Neuron (in vitro differentiated cells): ENCODE results near the gene MAP4K2.

ENCODE experiments used
- H2AFZ ChIP-seq: one replicate; pipeline ENCODE4 v1.6.1; 2013; ENCODE audit warnings: low read depth, mild to moderate bottlenecking, inconsistent platforms, low read length, moderate library complexity
- H3K27me3 ChIP-seq: one replicate; pipeline ENCODE4 v1.6.1; 2013; ENCODE audit warnings: low read length; ENCODE audit not compliant: insufficient read depth
- H3K36me3 ChIP-seq: one replicate; pipeline ENCODE4 v1.6.1; 2013; ENCODE audit warnings: low read length; ENCODE audit not compliant: insufficient read depth
- H3K4me1 ChIP-seq: one replicate; pipeline ENCODE4 v1.6.1; 2013; ENCODE audit warnings: low read length; ENCODE audit not compliant: insufficient read depth
- H3K4me3 ChIP-seq: 2 replicates; pipeline ENCODE4 v1.5.1; 2013; ENCODE audit warnings: mild to moderate bottlenecking, low read length, moderate library complexity
- H3K9me3 ChIP-seq: one replicate; pipeline ENCODE4 v1.6.1; 2013; ENCODE audit warnings: low read length

Gene MAP4K2

GRCh38 chr11:64772303-64773018 is 30.6 kb downstream of the MAP4K2 start:
- Histone ChIP-seq H2AFZ (no peak overlapping the region), H3K9me3 (no peaks in the 10 kb centered on the region), H3K27me3 (no peaks in the 10 kb centered on the region), H3K4me3 (no peak overlapping the region), H3K36me3 (peaks cover 98% of the 10 kb centered on the region), H3K4me1 (peaks cover 23% of the 10 kb centered on the region)

- Histone ChIP-seq H2AFZ (no peak overlapping the region), H3K4me3 (no peak overlapping the region), H3K27me3 (no peaks in the 10 kb centered on the region), H3K36me3 (peaks cover 99% of the 10 kb centered on the region), H3K9me3 (no peaks in the 10 kb centered on the region), H3K4me1 (peaks cover 18% of the 10 kb centered on the region)
Measured at GRCh38 chr11:64771861-64772260, 31.2 kb downstream of the MAP4K2 start.

- Histone ChIP-seq H3K36me3 (peaks cover 92% of the 10 kb centered on the region), H3K27me3 (no peaks in the 10 kb centered on the region), H3K9me3 (no peaks in the 10 kb centered on the region), H3K4me1 (peaks cover 7% of the 10 kb centered on the region), H2AFZ (no peak overlapping the region), H3K4me3 (no peak overlapping the region)
Measured at GRCh38 chr11:64770120-64770519, 32.9 kb downstream of the MAP4K2 start.

- H2AFZ ChIP-seq = no peak overlapping the region
- H3K27me3 ChIP-seq = no peaks in the 10 kb centered on the region
- no peaks in the 10 kb centered on the region for H3K9me3 ChIP-seq
- H3K4me1 ChIP-seq = peaks cover 15% of the 10 kb centered on the region
- H3K36me3 ChIP-seq = peaks cover 94% of the 10 kb centered on the region
- no peak overlapping the region for H3K4me3 ChIP-seq
Measured at GRCh38 chr11:64769283-64769682, 33.7 kb downstream of the MAP4K2 start.

- H3K9me3 ChIP-seq = no peaks in the 10 kb centered on the region
- H3K4me1 ChIP-seq = peaks cover 23% of the 10 kb centered on the region
- no peaks in the 10 kb centered on the region for H3K27me3 ChIP-seq
- H3K36me3 ChIP-seq = peaks cover 93% of the 10 kb centered on the region
- H2AFZ ChIP-seq = no peak overlapping the region
- no peak overlapping the region for H3K4me3 ChIP-seq
Measured at GRCh38 chr11:64768300-64768694, 34.7 kb downstream of the MAP4K2 start.

GRCh38 chr11:64767344-64768299 is 35.4 kb downstream of the MAP4K2 start:
- Histone ChIP-seq H3K4me3 (no peak overlapping the region), H2AFZ (no peak overlapping the region), H3K9me3 (no peaks in the 10 kb centered on the region), H3K36me3 (peaks cover 91% of the 10 kb centered on the region), H3K4me1 (peaks cover 29% of the 10 kb centered on the region), H3K27me3 (no peaks in the 10 kb centered on the region)

- H3K27me3 ChIP-seq = no peaks in the 10 kb centered on the region
- no peaks in the 10 kb centered on the region for H3K9me3 ChIP-seq
- H2AFZ ChIP-seq = no peak overlapping the region
- H3K4me3 ChIP-seq = no peak overlapping the region
- peaks cover 32% of the 10 kb centered on the region for H3K4me1 ChIP-seq
- H3K36me3 ChIP-seq = peaks cover 83% of the 10 kb centered on the region
Measured at GRCh38 chr11:64766881-64767280, 36.1 kb downstream of the MAP4K2 start.

GRCh38 chr11:64765851-64766665 is 37.0 kb downstream of the MAP4K2 start:
- Histone ChIP-seq H3K36me3 (peaks cover 75% of the 10 kb centered on the region), H3K4me1 (peaks cover 32% of the 10 kb centered on the region), H3K27me3 (no peaks in the 10 kb centered on the region), H3K9me3 (no peaks in the 10 kb centered on the region), H3K4me3 (no peak overlapping the region), H2AFZ (no peak overlapping the region)

- H3K9me3 ChIP-seq = no peaks in the 10 kb centered on the region
- H3K4me3 ChIP-seq = no peak overlapping the region
- no peaks in the 10 kb centered on the region for H3K27me3 ChIP-seq
- no peak overlapping the region for H2AFZ ChIP-seq
- peaks cover 68% of the 10 kb centered on the region for H3K36me3 ChIP-seq
- peaks cover 39% of the 10 kb centered on the region for H3K4me1 ChIP-seq
Measured at GRCh38 chr11:64765291-64765850, 37.6 kb downstream of the MAP4K2 start.

GRCh38 chr11:64764753-64765152 is 38.3 kb downstream of the MAP4K2 start:
- peaks cover 45% of the 10 kb centered on the region for H3K4me1 ChIP-seq
- H3K27me3 ChIP-seq = no peaks in the 10 kb centered on the region
- H3K36me3 ChIP-seq = peaks cover 62% of the 10 kb centered on the region

GRCh38 chr11:64764040-64764611 is 38.9 kb downstream of the MAP4K2 start:
- no peak overlapping the region for H3K4me3 ChIP-seq
- no peaks in the 10 kb centered on the region for H3K9me3 ChIP-seq
- peaks cover 51% of the 10 kb centered on the region for H3K4me1 ChIP-seq
- no peak overlapping the region for H2AFZ ChIP-seq
- H3K27me3 ChIP-seq = no peaks in the 10 kb centered on the region
- peaks cover 56% of the 10 kb centered on the region for H3K36me3 ChIP-seq

More at GRCh38 chr11:64764753-64765152, 38.3 kb downstream of the MAP4K2 start:
- Histone ChIP-seq H3K4me3 (no peak overlapping the region), H3K9me3 (no peaks in the 10 kb centered on the region), H2AFZ (no peak overlapping the region)

GRCh38 chr11:64763526-64764039 is 39.4 kb downstream of the MAP4K2 start:
- H3K9me3 ChIP-seq = no peaks in the 10 kb centered on the region
- peaks cover 50% of the 10 kb centered on the region for H3K36me3 ChIP-seq
- H3K4me3 ChIP-seq = no peak overlapping the region
- H3K27me3 ChIP-seq = no peaks in the 10 kb centered on the region
- H3K4me1 ChIP-seq = peaks cover 54% of the 10 kb centered on the region
- no peak overlapping the region for H2AFZ ChIP-seq
